Testis (tissue), 2 donors: ENCODE measurements around the gene CHD2.

Experiments used
- CTCF ChIP-seq, 3 experiments: fragments of 450-650 bp in 2 of 3; fragments of 200-600 bp in 1 of 3; sonication (generic) in 1 of 3; IDR thresholded peaks; one replicate each; pipeline ENCODE4 v1.5.1; 2016 to 2019; ENCODE audit warnings: antibody characterized with exemption in 3 of 3, mild to moderate bottlenecking in 2 of 3, moderate library complexity in 1 of 3
- POLR2A ChIP-seq: fragments of 450-650 bp; IDR thresholded peaks from one replicate; pipeline ENCODE4 v1.6.1; 2017; ENCODE audit warnings: antibody characterized with exemption, mild to moderate bottlenecking, moderate library complexity

DNA sequence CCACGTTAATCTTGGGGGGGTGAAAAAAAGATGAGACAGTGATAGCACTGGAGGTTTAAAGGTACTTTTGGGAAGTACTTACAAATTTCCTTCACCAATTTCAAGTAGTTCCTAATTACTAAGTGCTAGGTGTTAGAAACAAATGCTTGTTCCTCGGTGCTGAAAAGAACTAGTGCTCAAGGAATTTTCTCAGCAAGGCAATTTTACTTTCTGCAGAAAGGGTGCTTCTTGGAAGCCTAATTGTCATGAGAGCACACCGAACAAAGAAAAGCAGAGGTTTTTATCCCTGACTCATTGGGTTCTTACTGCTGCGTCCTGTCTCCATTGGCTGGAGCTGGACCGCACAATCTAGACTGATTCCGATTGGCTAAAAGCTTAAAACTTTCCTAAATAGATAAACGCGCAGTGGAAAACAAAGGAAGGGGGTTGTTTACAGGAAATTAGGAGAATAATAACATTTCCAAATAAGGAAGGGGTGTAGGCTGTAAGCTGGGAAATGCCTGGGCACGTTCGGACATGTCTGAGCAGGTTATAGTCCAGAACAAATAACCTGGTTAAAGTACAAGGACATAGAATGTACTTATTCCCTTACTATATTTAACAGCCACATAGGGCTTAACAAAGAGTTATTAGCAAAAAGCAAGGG, 49.6 kb downstream of the CHD2 start:
- TF ChIP-seq CTCF (IDR thresholded peaks at IDR 0.05) (no peak), POLR2A (no peak)
